ENCODE measurements around the gene IQSEC2.

Gene IQSEC2

DNA sequence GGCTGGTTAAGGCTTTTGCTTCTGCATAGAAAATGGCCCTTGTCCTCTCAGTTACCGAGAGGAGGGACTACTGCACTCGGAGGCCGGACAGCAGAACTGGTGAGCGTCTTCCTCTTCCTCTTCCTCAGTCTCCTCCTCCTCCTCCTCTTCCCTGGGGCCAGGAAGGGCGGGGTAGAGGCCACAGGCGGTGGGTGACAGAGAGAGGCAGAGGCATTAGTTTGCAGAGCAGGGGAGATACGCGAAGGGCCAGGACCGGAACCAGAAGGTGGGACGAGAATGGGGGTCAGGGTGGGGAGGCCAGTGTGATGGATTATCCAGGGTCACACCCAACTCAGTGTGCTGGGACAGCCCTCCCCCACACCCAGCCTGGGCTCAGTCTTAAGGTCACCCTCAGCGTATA lies 14.5 kb downstream of the IQSEC2 start:
- FAIRE-seq, result no peak

DNA sequence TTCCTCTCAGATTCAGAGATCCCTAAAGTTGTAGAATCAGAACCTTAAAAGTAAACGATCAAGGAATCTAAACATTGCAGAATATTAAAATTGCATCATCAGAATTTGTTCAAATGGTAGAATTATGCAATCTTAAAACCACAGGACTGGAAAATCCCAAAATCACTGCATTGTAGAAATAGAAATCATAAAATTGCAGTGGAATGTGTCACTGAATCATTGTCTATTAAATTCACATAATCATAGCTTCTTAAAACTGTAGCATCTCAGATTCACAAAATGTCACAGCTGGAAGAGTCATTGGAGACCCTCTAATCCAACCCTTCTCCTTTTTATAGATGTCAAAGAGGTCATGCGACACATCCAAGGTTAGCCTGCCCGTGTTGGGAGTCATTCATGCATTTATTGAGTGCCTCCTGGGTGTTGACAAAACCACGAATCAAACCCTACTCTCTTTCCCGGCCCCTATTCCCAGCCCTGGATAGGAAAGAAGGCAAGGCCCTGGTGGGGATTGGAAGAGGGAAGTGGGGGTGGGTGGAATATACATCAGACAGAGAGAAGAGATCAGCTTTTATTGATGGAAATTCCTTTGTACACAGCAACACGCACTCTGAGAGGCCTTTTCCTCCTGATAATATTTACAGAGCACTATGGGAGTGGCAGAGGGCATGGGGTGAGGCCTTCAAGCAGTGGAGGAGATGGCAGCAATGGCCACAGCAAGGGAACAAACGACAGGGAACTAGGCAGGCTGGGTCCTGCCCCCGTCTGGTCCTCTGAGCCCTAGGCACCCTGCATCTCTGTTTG lies 15.4 kb downstream of the IQSEC2 start:
- FAIRE-seq, result no peak

DNA sequence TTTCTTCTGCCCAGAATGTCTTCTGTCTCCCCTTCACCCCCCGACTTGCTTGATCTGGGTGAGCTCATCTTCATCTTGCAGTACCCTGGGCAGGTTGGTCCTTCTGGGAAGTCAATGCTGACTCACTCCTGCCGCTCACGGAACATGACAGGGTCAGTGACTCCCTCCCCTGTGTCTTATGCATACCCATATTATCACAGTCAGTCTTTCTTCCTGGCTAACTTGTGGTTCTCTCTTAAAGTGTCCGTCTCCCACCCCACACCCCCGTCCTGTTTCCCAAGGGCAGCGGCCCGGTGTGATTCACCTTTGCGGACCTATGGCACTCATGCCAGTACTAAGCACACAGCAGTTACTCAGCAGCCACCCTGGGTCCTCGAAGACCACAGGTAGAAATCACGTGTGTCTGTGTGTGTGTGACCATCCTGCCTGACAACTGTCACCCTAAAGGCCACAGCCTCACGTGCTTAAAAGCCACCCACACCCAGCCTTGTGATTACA lies 17.7 kb downstream of the IQSEC2 start:
- no peak for FAIRE-seq

DNA sequence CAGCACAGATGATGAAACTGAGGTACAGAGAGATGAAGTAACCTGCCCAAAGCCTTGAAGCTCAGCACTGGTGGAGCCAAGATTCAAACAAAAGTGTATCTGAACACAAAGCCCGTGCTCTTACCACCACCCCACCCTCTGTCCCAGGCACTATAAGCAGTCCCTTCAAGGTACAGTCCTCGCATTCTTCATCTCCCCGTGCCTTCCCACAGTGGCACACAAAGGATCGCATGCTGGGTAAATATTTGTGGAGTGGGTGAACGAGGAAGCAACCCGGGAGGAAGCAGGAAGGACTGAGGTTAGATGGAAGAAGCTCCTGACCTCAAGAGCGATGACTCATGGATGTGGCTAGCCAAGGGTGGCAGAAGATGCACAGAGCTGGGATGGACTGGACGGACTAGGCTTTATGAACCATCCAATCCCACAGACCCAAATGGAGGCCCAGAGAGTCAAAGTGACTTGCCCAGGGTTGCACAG lies 18.4 kb downstream of the IQSEC2 start:
- FAIRE-seq, result no peak

DNA sequence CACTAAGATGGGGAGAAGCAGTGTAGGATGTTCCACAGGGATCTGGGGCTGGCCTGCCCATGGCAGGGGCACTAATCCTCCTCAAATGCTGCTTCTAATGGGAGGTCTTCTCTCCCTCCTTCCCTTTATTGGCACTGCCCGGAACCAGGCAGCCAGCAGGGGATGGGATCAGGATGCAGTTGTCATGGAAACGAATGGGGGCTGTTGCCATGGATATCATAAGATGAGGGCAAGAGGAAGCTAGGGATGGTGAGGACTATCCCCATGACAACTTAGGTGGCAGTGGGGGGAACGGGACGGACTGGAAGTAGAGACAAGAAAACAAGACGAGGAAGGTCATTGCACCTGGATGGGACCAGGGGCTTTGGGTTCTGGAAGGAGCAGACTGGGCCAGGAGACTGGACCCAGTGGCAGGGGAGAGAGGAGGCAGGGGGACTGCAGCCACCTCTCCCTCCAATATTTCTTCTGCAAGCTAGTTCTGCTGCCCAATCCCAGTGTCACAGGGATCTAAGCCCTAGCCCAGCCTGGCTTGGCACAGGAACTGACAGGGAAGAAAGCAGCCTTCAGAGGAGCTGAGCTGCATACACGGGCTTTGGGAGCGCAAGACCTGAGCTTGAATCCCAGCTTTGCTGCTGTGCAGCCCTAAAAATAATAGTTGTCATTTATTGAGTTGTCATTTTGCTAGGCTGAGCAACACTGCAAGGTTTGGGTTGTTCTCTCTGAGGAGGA lies 19.0 kb downstream of the IQSEC2 start:
- no peak for FAIRE-seq

DNA sequence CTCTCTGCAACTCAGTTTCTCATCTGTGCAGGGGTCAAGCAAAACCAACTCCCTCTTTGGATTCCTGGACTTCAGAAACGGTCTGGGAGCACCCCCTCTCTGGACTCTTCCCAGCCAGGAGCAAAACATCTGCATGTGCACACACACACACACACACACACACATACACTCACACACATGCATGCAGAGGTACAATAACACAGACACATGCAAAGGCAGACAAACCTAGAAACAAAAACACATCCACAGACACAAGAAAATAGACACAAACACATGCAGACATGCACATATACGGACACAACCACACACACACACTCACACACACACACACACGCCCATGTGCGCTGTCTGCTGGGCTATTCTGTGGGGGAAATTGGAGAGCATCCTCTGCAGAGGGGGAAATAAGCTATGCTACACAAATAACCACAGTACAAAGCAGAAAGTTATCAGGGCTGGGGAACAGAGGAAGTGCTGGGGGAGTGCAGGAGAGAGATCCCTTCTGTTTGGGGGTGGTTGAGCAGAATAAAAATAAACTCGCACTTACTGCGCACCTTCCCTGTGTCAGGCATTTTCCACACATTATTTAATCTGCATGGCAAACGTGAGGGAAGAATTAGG lies 19.9 kb downstream of the IQSEC2 start:
- no peak for FAIRE-seq

DNA sequence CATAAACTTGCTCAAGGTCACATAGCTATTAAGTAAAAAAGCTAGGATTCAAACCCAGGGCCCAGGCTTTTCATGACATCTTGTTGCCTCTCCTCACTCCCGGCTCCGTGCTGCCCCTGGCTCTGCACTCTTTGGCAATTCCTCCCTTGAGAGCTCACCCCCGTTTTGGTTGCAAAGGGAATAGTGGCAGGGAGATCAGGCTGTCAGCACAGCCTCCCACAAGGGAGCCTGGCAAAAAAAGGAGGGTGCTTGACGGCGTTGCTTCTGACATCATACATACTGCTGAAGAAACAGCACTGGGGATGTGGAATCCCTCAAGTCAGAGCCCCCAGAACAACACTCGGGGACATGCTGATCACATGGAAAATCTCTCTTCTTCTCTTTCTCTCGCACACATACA lies 20.5 kb downstream of the IQSEC2 start:
- FAIRE-seq, result no peak

DNA sequence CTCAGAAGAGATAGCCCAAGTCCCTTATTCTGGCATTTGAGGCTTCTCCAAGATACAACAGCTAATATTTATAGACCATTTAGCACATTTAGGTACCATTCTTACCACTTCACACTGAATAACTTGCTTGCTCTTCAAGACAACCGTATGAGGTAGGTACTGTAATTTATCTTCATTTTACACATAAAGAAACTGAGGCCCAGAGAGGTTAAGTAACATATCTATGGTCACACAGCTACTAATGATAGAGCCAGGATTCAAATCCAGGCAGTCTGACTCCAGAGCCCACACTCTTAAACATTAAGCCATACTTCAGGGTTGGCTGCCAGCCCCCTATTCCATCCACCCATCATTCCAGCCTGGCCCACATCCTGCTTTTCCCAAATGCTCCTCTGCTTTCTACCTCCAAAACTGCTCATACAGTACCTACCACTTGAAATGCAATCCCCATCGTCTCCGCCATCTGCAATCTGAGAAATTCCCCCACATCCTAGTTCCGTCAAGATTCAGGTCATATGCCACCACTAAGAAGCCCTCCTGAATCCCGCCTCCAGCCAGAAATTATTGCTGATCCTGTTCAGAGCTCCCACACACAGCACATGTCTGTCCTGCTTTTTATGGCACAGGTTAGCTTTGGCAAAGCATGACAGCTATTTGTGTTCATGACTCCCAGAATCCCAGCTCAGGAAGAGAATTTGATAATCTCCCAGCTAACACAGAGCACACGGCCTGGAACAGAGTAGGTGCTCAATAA lies 23.5 kb downstream of the IQSEC2 start:
- FAIRE-seq, result no peak

DNA sequence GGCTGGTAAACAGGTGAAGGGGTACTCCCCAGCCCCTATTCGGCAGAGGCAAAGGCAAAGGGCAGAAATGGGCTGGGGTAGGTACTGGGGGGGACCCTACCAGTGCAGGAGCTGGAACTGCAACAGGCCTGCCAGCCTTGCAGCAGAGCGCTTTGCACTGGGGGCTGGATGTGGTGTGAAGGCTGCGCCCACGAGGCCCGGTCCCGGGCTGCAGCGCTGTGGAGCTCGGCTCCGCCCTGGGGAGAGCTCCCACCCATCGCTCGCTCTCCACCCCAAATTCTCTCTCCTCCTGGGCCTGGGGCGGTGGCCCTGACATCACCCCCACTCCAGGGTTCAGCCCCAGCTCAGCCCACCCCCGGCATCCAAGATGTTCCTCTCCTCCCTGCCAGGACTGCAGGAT lies 24.2 kb downstream of the IQSEC2 start:
- no peak for FAIRE-seq

DNA sequence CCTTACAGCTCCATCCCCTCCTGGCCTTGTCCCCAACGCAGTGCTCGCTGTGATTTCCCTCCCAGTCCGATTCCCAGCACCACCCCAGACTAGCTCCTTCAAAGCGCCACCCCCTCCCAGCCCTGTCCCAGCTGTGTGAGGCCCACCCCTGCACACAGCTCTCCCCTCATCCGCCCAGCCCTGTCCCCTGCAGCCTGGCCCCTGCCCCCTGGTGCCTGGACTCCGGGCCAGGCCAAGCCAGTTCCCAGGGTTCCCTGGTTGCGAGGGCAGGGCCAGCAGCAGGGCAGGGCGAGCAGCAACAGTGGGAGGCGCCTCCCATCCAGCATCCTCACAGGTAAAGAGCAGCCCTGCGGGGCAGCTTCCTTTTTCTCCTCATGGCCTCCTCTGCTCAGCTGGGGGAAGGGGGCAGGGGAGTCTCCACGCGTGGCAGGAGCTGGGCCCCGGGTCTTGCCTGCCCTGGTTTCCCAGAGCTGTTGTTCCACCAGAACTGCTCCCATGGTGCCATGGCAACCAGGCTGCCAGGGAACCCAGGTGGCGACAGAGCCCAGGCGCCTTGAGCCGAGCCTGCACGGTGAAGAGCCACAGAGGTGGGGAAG lies 24.8 kb downstream of the IQSEC2 start:
- FAIRE-seq, result no peak

DNA sequence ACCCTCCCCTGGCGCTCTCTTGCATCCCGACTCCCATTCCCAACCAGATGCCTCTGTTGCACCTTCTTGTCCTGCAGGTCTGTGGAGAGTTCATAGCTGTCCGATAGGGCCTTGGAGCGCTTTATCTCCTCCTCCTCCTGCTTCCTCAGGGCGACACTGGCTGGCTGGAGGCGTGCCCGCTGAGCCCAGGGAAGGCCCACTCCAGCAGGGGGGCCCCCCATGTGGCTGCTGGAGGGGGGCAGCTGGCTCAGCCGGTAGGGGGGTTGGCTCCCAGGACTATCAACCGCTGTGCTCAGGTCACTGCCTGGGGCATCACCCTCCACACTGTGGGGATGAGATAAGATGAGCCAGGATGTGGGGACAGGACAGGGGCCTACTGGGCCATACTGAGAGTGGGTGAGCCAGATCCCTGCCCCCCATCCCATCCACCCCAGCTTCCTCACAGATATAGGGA lies 25.6 kb downstream of the IQSEC2 start:
- no peak for FAIRE-seq

DNA sequence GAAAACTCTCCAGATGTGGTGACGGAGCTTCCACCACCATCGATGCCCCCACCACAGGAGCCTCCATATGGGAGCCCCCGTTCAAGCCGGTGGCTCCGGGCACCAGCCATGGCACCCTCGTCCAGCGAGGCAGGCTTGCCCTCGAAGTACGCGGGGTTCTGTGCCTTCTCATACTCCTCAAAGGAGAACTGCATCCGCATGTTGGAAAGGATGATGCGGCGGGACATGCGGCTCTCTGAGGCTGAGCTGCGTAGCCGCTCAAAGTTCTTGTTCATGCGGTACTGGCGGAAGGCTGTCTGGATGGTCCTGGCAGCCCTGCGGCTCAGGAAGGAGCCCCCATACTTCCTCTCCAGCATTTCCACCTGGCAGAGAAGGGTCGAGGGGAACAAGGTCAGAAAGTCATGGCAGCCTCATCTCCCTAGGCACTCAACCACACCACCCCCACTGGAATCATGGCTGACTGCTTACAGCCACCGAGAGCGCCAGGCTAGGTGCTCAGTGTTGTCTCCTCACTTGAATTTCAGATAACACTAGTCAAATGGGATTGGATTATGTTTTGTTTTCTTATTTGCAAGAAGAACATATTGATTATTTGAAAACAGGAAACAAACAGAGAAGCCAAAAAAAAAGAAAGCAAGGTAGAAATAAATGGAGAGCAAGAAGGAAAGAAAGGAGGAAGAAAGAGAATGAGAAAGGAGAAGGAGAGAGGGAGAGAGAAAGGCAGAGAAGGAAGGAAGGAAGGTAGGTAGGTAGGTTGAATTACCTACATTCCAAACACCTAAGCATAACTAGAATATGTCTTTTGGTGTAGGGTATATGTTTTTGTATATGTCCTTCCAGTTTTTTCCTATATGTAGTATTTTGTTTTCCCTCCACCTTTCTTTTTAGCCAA lies 26.6 kb downstream of the IQSEC2 start:
- FAIRE-seq, result no peak

DNA sequence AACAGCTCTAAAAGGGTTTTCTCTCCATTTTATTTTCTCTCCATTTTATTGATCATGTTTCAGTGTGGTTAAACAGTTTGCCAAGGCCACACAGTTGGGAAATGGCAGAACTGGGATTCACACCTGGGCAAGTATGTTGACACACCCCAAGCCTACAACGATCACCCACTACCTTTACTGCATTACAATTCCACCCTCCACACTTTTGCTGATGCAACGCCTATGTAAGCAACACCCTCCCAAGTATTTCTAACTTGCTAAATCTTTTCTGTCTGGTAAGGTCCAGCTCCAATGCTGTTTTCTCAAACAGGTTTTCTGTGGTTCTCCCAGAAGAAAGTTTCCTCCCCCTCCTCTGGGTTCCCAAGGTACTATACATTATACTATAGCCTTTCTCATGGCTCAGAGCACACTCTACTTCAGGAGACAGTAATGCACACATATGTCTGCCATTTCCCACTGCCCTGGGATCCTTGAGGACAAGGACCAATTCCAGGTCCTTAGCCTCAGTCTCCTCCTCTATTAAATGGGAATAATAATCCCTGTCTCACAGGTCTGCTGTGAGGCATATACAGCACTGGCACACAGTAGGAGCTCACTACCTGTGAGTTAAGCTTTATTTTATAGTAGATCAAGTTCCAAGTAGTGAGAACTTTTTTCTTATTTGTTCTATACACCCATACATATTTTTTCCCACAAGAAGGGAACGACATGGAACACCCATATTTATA lies 27.9 kb downstream of the IQSEC2 start:
- FAIRE-seq, result no peak

DNA sequence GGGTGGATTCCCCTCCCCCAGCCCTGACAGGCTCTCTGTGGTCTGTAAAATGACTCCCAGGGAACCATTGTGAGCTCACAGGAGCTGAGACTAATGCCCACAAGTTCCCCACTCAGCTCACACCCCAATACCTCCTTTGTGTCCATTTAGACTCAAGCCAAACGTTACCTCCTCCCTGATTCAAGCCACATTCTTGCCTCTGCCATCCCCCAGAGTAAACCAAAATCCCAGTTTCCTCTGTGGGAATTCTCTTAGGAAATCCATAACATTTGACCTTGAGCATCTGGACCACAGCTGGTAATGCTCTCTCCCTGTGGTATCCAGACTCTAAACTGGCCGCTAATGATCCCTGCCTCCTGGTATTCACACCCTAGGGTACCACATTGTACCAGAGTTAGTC lies 30.1 kb downstream of the IQSEC2 start:
- FAIRE-seq, result no peak

DNA sequence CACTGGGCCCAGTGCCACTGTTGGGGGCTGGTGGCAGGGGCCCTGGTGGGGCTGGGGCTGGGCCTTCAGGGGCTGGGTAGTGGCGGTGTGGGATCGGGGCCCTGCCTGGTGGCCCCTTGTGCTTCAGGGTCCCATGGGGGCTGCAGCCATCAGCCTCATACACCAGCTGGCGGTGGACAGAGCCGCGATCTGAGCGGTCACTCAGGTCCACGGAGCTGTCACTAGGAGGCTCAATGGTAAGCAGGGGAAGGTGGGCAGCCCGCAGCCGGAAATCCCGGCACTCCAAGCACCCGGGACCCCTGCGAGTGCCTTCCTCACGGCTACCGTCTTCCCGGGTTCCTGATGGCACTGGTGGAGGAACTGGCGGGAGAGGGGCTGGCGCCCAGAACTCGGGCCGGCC lies 30.8 kb downstream of the IQSEC2 start:
- no peak for FAIRE-seq

DNA sequence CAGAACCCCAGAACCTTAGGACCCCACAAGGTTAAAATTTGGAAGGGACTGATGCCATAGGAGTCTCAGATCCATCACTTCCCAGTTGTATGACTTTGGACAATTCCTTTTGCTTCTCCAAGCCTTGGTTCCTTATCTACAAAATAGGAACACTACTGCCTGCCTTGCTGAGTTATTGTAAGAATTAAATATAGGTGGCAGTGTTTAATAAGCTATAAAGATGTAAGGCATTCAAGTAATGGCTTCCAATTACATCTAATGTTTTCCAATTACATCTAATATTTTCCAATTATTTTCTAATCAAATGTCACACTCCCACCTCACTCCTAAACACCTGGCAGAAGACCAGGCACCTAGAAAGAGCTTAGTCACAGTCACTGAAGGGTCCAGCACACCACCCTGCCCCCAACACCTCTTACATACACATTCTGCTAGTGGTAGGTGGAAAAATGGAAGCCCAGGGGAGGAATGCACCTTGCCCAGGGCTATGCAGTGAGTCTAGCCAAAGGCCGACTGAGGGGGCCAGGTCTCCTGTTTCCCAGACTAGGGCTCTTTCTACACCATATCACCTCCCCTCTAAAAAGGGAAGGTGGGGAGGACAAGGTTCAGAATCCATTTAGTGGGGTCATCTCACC lies 31.9 kb downstream of the IQSEC2 start:
- FAIRE-seq, result no peak

DNA sequence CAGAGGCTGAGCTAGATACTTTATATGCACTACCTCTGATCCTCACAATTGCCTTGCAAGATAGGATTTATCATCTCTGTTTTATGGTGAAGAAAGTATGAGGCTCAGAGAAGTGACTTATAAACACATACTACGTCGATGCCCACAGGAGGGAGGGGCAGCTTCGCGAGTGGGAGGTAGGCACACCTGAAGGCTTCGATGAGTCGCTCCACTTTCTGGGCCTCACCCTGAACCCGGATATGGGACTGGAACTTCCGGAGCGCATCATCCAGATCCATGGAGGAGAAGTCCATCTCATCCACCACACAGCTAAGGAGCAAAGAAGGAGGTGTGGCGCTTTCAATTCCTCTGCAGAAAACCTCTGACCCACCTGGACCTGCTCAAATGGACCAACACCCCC lies 33.5 kb downstream of the IQSEC2 start:
- FAIRE-seq, result no peak

DNA sequence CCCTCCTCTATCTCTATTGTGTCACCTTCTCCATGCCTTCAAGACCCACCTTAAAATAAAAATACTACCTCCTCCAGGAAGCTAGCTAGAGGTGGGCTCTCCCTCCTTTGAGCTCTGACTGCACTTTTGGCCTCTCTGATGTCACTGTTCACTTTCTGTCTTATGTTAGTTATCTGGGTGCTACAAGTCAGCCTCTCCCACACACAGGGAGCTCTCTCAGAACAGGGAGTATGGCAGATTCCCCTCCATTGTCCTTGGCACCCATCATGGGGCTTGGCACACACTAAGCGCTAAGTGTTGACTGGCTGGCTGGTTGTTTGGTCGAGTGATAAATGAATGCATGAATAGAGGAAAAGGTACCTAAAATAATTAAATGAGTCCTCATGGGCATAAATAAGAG lies 35.2 kb downstream of the IQSEC2 start:
- FAIRE-seq, result no peak

DNA sequence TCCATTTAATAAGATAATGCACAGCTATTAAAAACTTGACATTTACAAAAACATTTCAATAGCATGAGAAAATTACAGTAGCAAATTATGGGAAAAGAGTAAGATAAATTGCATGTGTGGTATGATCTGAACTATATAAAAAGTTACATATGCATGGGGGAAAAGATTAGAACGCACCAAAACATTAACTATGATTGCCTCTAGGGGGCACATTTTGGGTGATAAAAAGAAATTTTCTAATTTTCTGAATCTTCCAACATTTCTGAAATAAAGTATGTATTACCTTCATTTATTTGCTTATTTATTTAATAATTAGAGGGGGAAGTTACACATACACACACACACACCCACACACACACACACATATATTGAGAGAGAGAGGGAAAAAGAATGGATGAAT lies 36.8 kb downstream of the IQSEC2 start:
- no peak for FAIRE-seq

DNA sequence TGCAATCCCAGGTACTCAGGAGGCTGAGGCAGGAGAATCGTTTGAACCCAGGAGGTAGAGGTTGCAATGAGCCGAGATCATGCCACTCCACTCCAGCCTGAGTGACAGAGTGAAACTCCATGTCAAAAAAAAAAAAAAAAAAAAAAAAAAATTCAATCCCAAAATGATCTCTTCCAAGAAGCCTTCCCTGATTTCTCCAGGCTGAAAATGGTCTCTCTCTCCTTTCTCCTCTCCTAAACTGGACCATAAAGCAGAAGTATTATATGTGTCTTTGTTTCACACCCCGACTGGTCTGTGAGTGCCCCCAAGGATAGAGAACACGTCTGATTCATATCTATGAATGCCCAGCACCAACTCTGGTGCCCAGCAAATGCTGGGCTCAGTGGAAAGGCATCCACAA lies 39.1 kb downstream of the IQSEC2 start:
- no peak for FAIRE-seq
